ENCODE results near the gene LRRC8C. TPM values are rescaled to one million over a fixed set of nuclear protein-coding genes. Genes with fewer than 3 reads are reported as not detected.

The LRRC8C gene
- total and polyA plus RNA-seq, 2 of the 8 experiments (the other 6 are each of a cell fraction or from before 2014, with no cell fraction given): 1.1 to 2.1 TPM

- no peaks in the 10 kb centered on the region for H3K36me3 ChIP-seq (ENCODE audit: control insufficient read depth in 2 of 4, insufficient read depth in 4 of 4, low read length in 3 of 4)
- no peak overlapping the region for H4K5ac ChIP-seq (ENCODE audit: insufficient read length, low read depth, low read length)
- TF ChIP-seq TCF12 (IDR thresholded peaks at IDR 0.05; ENCODE audit: low read depth, low read length): no peak
- no peak for TF ChIP-seq KDM4A (IDR thresholded peaks at IDR 0.05; ENCODE audit: low read depth, low read length, severe bottlenecking)
- TF ChIP-seq POLR2A (IDR thresholded peaks at IDR 0.05; ENCODE audit: control extremely low read depth in 1 of 2, low read depth in 2 of 2, low read length in 2 of 2): no peak
- no peak for TF ChIP-seq CTCF (IDR thresholded peaks at IDR 0.05; ENCODE audit: control extremely low read depth in 1 of 3, insufficient read depth in 1 of 3, low read depth in 1 of 3, low read length in 3 of 3)
- TF ChIP-seq EGR1 (IDR thresholded peaks at IDR 0.05; ENCODE audit: borderline replicate concordance, low read depth, low read length): no peak
- TF ChIP-seq USF2 (IDR thresholded peaks at IDR 0.05; ENCODE audit: low read length): no peak
- TF ChIP-seq SIX5 (IDR thresholded peaks at IDR 0.05; ENCODE audit: low read depth, low read length): no peak
- TF ChIP-seq BCL11A (IDR thresholded peaks at IDR 0.05; ENCODE audit: low read depth in 2 of 2, low read length in 2 of 2): no peak
- no peak for TF ChIP-seq RFX5 (IDR thresholded peaks at IDR 0.05; ENCODE audit: borderline replicate concordance, low read depth, low read length)
- no peak for TF ChIP-seq CHD1 (IDR thresholded peaks at IDR 0.05; ENCODE audit: low read depth, low read length)
- TF ChIP-seq CBX8 (IDR thresholded peaks at IDR 0.05; ENCODE audit: borderline replicate concordance, low read depth, low read length): no peak
- TF ChIP-seq RBBP5 (IDR thresholded peaks at IDR 0.05; ENCODE audit: borderline replicate concordance, low read depth, low read length): no peak
Observed at GRCh38 chr1:89689234-89689633, 56.3 kb downstream of the LRRC8C start.

More at GRCh38 chr1:89689234-89689633, 56.3 kb downstream of the LRRC8C start:
- Histone ChIP-seq H3K4ac (replicated peaks; ENCODE audit: insufficient read length, low read depth, low read length) (no peak overlapping the region), H3K4me1 (replicated peaks in 1 of 4; ENCODE audit: control insufficient read depth in 3 of 4, insufficient read depth in 4 of 4, low read length in 3 of 4) (no peaks in the 10 kb centered on the region), H3K79me1 (ENCODE audit: low read depth, low read length) (no peaks in the 10 kb centered on the region), H3K27me3 (replicated peaks in 1 of 4; ENCODE audit: control insufficient read depth in 3 of 4, extremely low read depth in 1 of 4, insufficient read depth in 3 of 4, low read length in 3 of 4) (no peaks in the 10 kb centered on the region), H4K8ac (ENCODE audit: extremely low read depth, insufficient read depth, low read length) (no peak overlapping the region), H3K9me3 (ENCODE audit: insufficient read depth in 2 of 2, low read depth in 1 of 2, low read length in 1 of 2) (no peaks in the 10 kb centered on the region), H2BK20ac (ENCODE audit: low read length) (no peak overlapping the region), H2BK15ac (ENCODE audit: low read length) (no peak overlapping the region), H3K4me2 (ENCODE audit: insufficient read depth in 1 of 2, low read depth in 2 of 2, low read length in 2 of 2) (no peak overlapping the region), H3K4me3 (ENCODE audit: extremely low read depth in 1 of 4, insufficient read depth in 2 of 4, low read depth in 3 of 4, low read length in 4 of 4) (no peak overlapping the region), H3K27ac (ENCODE audit: low read depth, low read length) (no peak overlapping the region), H3K18ac (ENCODE audit: extremely low read depth, low read length) (no peak overlapping the region), H2AK5ac (ENCODE audit: low read depth, low read length) (no peak overlapping the region), H3K56ac (replicated peaks; ENCODE audit: insufficient read length, low read depth, low read length) (no peak overlapping the region), H4K91ac (replicated peaks; ENCODE audit: insufficient read length, low read length) (no peak overlapping the region), H2BK12ac (ENCODE audit: low read depth, low read length) (no peak overlapping the region), H3K79me2 (ENCODE audit: control insufficient read depth in 1 of 2, insufficient read depth in 2 of 2, low read length in 2 of 2) (no peaks in the 10 kb centered on the region), H2AFZ (ENCODE audit: low read length) (no peak overlapping the region), H3K9ac (replicated peaks in 1 of 4; ENCODE audit: extremely low read depth in 1 of 4, low read depth in 3 of 4, low read length in 3 of 4) (no peak overlapping the region), H3K23ac (ENCODE audit: insufficient read length) (no peak overlapping the region), H2BK5ac (ENCODE audit: low read depth, low read length) (no peak overlapping the region), H2BK120ac (replicated peaks; ENCODE audit: low read depth, low read length) (no peak overlapping the region), H3K14ac (ENCODE audit: insufficient read length) (no peak overlapping the region), H3K23me2 (ENCODE audit: low read depth, low read length) (no peaks in the 10 kb centered on the region), H4K20me1 (replicated peaks in 1 of 2; ENCODE audit: control insufficient read depth in 1 of 2, insufficient read depth in 2 of 2, low read length in 2 of 2) (peaks cover 0 to 2% of the 10 kb centered on the region in 2 experiments)
- 72% methylated on average over 3 of the region's 3 CpGs; no CpG with 5 or more reads in 1 of the 2 experiments for WGBS, 2 experiments (ENCODE audit: extremely low coverage in 1 of 2, insufficient coverage in 1 of 2, insufficient read length in 1 of 2, insufficient replicate concordance in 2 of 2, low coverage in 1 of 2, low lambda C conversion rate in 2 of 2, missing lambda C conversion rate in 1 of 2)
- ChIA-PET POLR2A (ENCODE audit: partially characterized antibody) (no interaction called here), CTCF (ENCODE audit: partially characterized antibody) (no interaction called here)
- DNase-seq (ENCODE audit: low read depth in 1 of 2, low spot score in 2 of 2) (no peak), FAIRE-seq (no peak)

Measured in H1 (cell line).